Panc1 (cell line): ENCODE data around the gene CIPC. TPM values are rescaled to one million over a fixed set of nuclear protein-coding genes. Genes with fewer than 3 reads are reported as not detected.
A peak's percentile ranks its signal among the peaks of the same experiment; 100 is the strongest.

Source experiments
- ATAC-seq: fragments of 200-7000 bp; cut with Tn5 transposase; 2 replicates; pipeline ENCODE4 v1.9.1; 2020; ENCODE audit warnings: mild to moderate bottlenecking, moderate library complexity
- BruUV-seq: library from RNA; stranded (reverse); fragments of 400-500 nt; replicated peaks from 2 replicates; lab custom pipeline; 2021; lab: Mats Ljungman, UMichigan
- CTCF ChIA-PET: fragments of 300-600 bp; sonication (Branson Sonifier 250); formaldehyde crosslinking; loops from one replicate; lab custom pipeline; 2022; ENCODE audit warnings: antibody characterized with exemption; lab: Charles Lee
- POLR2A ChIA-PET: fragments of 300-600 bp; sonication (Branson Sonifier 250); formaldehyde crosslinking; loops from one replicate; lab custom pipeline; 2022; ENCODE audit warnings: antibody characterized with exemption; lab: Charles Lee
- DNase-seq: peaks from one replicate; pipeline ENCODE4 v3.0.0-alpha.2; 2010; ENCODE audit warnings: low read depth, low spot score
- H3K27ac ChIP-seq: 2 replicates; pipeline ENCODE4 v1.5.1; 2011; ENCODE audit warnings: mild to moderate bottlenecking, low read length, inconsistent platforms
- H3K27me3 ChIP-seq: fragments of 200-500 bp; sonication (Bioruptor generic); 2 replicates; pipeline ENCODE4 v1.6.0; 2014; ENCODE audit warnings: low read length, inconsistent platforms; ENCODE audit not compliant: control insufficient read depth, insufficient read depth
- H3K36me3 ChIP-seq: fragments of 200-500 bp; sonication (Bioruptor generic); 2 replicates; pipeline ENCODE4 v1.5.1; 2014; ENCODE audit warnings: inconsistent platforms, mild to moderate bottlenecking, low read length, moderate library complexity; ENCODE audit not compliant: control insufficient read depth, insufficient read depth
- H3K4me1 ChIP-seq: 2 replicates; pipeline ENCODE4 v1.5.1; 2011; ENCODE audit warnings: inconsistent platforms, mild to moderate bottlenecking, low read length, moderate library complexity; ENCODE audit not compliant: control insufficient read depth, insufficient read depth
- H3K4me3 ChIP-seq, 2 experiments: 2 replicates each; pipeline ENCODE4 v1.5.1; 2011 to 2012; ENCODE audit warnings: low read depth in 2 of 2, low read length in 2 of 2, mild to moderate bottlenecking in 2 of 2, inconsistent platforms in 1 of 2, moderate library complexity in 1 of 2
- H3K9me3 ChIP-seq: fragments of 200-500 bp; sonication (Bioruptor generic); 2 replicates; pipeline ENCODE4 v1.5.1; 2014; ENCODE audit warnings: low read depth, mild to moderate bottlenecking, inconsistent platforms, low read length, moderate library complexity; ENCODE audit not compliant: control insufficient read depth, insufficient read depth
- POLR2AphosphoS5 ChIP-seq: IDR thresholded peaks from 2 replicates; pipeline ENCODE4 v1.6.1; 2012; ENCODE audit warnings: mild to moderate bottlenecking, low read depth, low read length, moderate library complexity
- SIN3A ChIP-seq: IDR thresholded peaks from 2 replicates; pipeline ENCODE4 v1.6.1; 2012; ENCODE audit warnings: low read depth, mild to moderate bottlenecking, low read length, moderate library complexity, borderline replicate concordance; ENCODE audit not compliant: insufficient read depth
- TCF7L2 ChIP-seq: IDR thresholded peaks from 2 replicates; pipeline ENCODE4 v1.6.1; 2011; ENCODE audit warnings: mild to moderate bottlenecking, low read depth, low read length, inconsistent platforms
- in situ Hi-C: cut with HindIII; loops from 2 replicates; pipeline ENCODE4 v1.10.0; 2016; ENCODE audit warnings: low sequenced_read_pairs, low pct_unique_long_range_greater_than_20kb
- intact Hi-C: fragments of 100-400 bp; cut with micrococcal nuclease; formaldehyde crosslinking; loops from one replicate; pipeline ENCODE4 v1.10.0; 2022; ENCODE audit not compliant: unreplicated experiment
- total RNA-seq: library from RNA; stranded (reverse); gene quantifications from one replicate; pipeline ENCODE4 v1.2.1, GENCODE V29; 2021; ENCODE audit not compliant: unreplicated experiment
- TF ChIP-seq, protein P1 (sequence below): fragments of 450-650 bp; IDR thresholded peaks from 2 replicates; pipeline ENCODE4 v1.5.1; 2017; ENCODE audit warnings: mild to moderate bottlenecking
- TF ChIP-seq, protein P2 (sequence below), 2 experiments: IDR thresholded peaks; 2 replicates each; pipeline ENCODE4 v1.6.1; 2011 to 2012; ENCODE audit warnings: low read depth in 2 of 2, control low read depth in 1 of 2, low read length in 1 of 2, mild to moderate bottlenecking in 1 of 2, moderate library complexity in 1 of 2; ENCODE audit not compliant: insufficient read depth in 1 of 2

The CIPC gene
- total RNA-seq, 1 experiment from 2014 or later, result 20.3 TPM

DNA sequence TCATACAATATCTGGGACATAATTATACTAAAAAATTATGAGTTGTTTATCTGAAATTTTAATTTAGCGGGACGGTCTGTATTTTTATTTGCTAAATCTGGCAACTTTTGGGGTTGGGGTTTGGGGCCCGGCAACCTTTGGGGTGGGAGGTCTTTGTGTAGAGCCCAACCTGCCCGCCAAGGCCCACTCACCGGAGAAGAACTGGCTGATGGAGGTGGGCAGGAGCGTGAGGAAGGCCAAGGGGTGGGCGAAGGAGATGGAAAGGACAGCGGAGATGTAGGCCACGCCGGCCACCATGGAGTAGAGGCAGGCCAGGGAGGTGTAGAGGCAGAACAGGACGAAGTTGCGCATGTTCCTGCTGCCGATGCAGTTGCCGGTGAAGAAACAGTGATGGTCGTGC lies 41.0 kb downstream of the CIPC start:
- Histone ChIP-seq H3K4me3 (no peak overlapping the region), H3K36me3 (no peaks in the 10 kb centered on the region), H3K27me3 (peaks cover 11% of the 10 kb centered on the region), H3K4me1 (peaks cover 2% of the 10 kb centered on the region; the same call in 1 of the 2 replicates), H3K27ac (no peak overlapping the region), H3K9me3 (no peaks in the 10 kb centered on the region)
- ATAC-seq, result no peak
- TF ChIP-seq, protein P1, sequence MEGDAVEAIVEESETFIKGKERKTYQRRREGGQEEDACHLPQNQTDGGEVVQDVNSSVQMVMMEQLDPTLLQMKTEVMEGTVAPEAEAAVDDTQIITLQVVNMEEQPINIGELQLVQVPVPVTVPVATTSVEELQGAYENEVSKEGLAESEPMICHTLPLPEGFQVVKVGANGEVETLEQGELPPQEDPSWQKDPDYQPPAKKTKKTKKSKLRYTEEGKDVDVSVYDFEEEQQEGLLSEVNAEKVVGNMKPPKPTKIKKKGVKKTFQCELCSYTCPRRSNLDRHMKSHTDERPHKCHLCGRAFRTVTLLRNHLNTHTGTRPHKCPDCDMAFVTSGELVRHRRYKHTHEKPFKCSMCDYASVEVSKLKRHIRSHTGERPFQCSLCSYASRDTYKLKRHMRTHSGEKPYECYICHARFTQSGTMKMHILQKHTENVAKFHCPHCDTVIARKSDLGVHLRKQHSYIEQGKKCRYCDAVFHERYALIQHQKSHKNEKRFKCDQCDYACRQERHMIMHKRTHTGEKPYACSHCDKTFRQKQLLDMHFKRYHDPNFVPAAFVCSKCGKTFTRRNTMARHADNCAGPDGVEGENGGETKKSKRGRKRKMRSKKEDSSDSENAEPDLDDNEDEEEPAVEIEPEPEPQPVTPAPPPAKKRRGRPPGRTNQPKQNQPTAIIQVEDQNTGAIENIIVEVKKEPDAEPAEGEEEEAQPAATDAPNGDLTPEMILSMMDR, result no peak
- TF ChIP-seq TCF7L2, result no peak
- no peak for TF ChIP-seq POLR2AphosphoS5
- TF ChIP-seq SIN3A, result no peak
- TF ChIP-seq, protein P2, sequence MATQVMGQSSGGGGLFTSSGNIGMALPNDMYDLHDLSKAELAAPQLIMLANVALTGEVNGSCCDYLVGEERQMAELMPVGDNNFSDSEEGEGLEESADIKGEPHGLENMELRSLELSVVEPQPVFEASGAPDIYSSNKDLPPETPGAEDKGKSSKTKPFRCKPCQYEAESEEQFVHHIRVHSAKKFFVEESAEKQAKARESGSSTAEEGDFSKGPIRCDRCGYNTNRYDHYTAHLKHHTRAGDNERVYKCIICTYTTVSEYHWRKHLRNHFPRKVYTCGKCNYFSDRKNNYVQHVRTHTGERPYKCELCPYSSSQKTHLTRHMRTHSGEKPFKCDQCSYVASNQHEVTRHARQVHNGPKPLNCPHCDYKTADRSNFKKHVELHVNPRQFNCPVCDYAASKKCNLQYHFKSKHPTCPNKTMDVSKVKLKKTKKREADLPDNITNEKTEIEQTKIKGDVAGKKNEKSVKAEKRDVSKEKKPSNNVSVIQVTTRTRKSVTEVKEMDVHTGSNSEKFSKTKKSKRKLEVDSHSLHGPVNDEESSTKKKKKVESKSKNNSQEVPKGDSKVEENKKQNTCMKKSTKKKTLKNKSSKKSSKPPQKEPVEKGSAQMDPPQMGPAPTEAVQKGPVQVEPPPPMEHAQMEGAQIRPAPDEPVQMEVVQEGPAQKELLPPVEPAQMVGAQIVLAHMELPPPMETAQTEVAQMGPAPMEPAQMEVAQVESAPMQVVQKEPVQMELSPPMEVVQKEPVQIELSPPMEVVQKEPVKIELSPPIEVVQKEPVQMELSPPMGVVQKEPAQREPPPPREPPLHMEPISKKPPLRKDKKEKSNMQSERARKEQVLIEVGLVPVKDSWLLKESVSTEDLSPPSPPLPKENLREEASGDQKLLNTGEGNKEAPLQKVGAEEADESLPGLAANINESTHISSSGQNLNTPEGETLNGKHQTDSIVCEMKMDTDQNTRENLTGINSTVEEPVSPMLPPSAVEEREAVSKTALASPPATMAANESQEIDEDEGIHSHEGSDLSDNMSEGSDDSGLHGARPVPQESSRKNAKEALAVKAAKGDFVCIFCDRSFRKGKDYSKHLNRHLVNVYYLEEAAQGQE (IDR thresholded peaks at IDR 0.05; ENCODE audit: insufficient read depth in 1 of 2, low read depth in 2 of 2, low read length in 1 of 2), result no peak
- CTCF ChIA-PET, result no interaction called here
- BruUV-seq, result no TSS peak
- in situ Hi-C loops, result no loop called here
- POLR2A ChIA-PET, result no interaction called here
- no peak for DNase-seq
- intact Hi-C loops, result no loop called here

DNA sequence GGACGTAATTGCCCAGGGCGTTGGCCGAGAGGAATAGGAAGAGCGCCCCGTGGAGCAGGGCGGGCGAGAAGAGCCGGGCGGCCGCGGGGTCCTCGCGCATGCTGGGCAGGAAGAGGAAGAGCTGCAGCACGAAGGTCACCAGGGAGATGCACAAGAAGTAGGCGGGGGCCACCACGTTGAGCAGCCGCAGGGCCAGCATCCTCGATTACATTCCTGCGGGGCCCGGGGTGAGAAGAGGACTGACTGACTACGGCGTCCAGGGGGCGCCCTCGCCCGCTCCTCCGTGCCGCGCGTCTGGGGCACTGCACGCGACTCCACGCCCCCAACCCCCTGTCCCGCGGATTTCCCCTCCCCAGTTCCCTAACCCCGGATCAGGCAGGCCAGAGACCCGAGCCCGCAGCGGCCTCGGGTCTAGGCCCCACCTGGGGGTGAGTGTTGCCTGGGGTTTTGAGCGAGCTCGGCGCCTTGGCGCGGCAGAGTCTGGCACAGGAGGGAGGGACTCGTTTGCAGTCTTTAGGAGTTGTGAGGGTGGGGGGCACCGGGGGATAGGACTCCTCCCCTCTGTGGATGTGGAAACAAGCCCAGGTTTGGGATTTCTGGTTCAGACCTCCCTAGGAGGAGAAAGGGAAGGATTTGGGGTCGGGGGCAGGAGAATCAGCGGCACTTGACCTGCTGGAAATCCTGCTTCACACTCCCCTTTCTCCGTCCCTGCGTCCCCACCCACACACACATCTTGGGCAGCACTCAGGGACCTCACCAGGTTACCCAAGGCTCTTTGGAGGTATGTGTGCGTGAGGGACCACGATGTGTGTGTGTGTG lies 41.7 kb downstream of the CIPC start:
- Histone ChIP-seq H3K4me1 (peaks cover 2% of the 10 kb centered on the region; the same call in 1 of the 2 replicates), H3K27me3 (peaks cover 11% of the 10 kb centered on the region), H3K4me3 (peak overlapping the region; percentile 34 to 47), H3K9me3 (no peaks in the 10 kb centered on the region), H3K27ac (no peak overlapping the region), H3K36me3 (no peaks in the 10 kb centered on the region)
- CTCF ChIA-PET, result interaction anchor here (0.6 kb wide), 3 partner anchors 82 to 453 kb away, joined by 3 to 4 read pairs (median 3); no protein-coding TSS in a partner anchor
- TF ChIP-seq, protein P2 (IDR thresholded peaks at IDR 0.05; ENCODE audit: insufficient read depth in 1 of 2, low read depth in 2 of 2, low read length in 1 of 2), result no peak
- TF ChIP-seq, protein P1, result peak; percentile 89
- intact Hi-C loops (no loop called here), in situ Hi-C loops (no loop called here)
- ATAC-seq, result peak; percentile 84
- BruUV-seq, result no TSS peak
- DNase-seq, result no peak
- POLR2A ChIA-PET, result interaction anchor here (0.5 kb wide), 1 partner anchor 130 kb away, joined by 5 read pairs; no protein-coding TSS in a partner anchor
